H1 (cell line): ENCODE results near the gene RELL2. TPM values are rescaled to one million over a fixed set of nuclear protein-coding genes. Genes with fewer than 3 reads are reported as not detected.

Source experiments
- BACH1 ChIP-seq: IDR thresholded peaks from 2 replicates; pipeline ENCODE4 v1.6.1; 2012; ENCODE audit warnings: low read length, improper control_type of control experiment
- CBX8 ChIP-seq: fragments of 300-800, 300-1000 bp; sonication (generic); IDR thresholded peaks from 2 replicates; pipeline ENCODE4 v1.7.1; 2016; ENCODE audit warnings: low read depth, low read length, borderline replicate concordance
- GTF2F1 ChIP-seq: IDR thresholded peaks from 2 replicates; pipeline ENCODE4 v1.6.1; 2012; ENCODE audit warnings: low read depth, low read length, improper control_type of control experiment, borderline replicate concordance
- RAD21 ChIP-seq, 2 experiments: IDR thresholded peaks in 1 of 2; conservative IDR thresholded peaks in 1 of 2; 2 replicates each; pipeline ENCODE4 v1.6.1; 2011; ENCODE audit warnings: low read depth in 2 of 2, low read length in 2 of 2, improper control_type of control experiment in 1 of 2, inconsistent platforms in 1 of 2, mild to moderate bottlenecking in 1 of 2, moderate library complexity in 1 of 2
- RNF2 ChIP-seq: fragments of 200-900, 300-1000 bp; sonication (generic); IDR thresholded peaks from 2 replicates; pipeline ENCODE4 v1.7.1; 2016; ENCODE audit warnings: borderline replicate concordance, low read depth, mild to moderate bottlenecking, antibody characterized with exemption, low read length; ENCODE audit not compliant: poor library complexity, severe bottlenecking; ENCODE audit errors: missing control alignments
- SAP30 ChIP-seq: fragments of 300-600 bp; sonication (generic); IDR thresholded peaks from 2 replicates; pipeline ENCODE4 v1.7.1; 2012; ENCODE audit warnings: low read length, moderate library complexity, mild to moderate bottlenecking, inconsistent platforms; ENCODE audit not compliant: insufficient read depth, insufficient replicate concordance
- SP4 ChIP-seq: IDR thresholded peaks from 2 replicates; pipeline ENCODE4 v1.6.1; 2012; ENCODE audit warnings: low read length, inconsistent platforms
- TAF1 ChIP-seq: IDR thresholded peaks from 2 replicates; pipeline ENCODE4 v1.6.1; 2011; ENCODE audit warnings: mild to moderate bottlenecking, low read depth, low read length
- polyA plus RNA-seq, 7 experiments: library from polyadenylated mRNA; depleted of rRNA in 3 of 7; stranded (reverse) in 5 of 7; unstranded in 2 of 7; fragments of >200 nt in 5 of 7; fragments of 200-250 nt in 2 of 7; gene quantifications; 1 replicate in 5 of 7; 2 replicates in 1 of 7; 4 replicates in 1 of 7; pipeline versions ENCODE4 v1.2.1 to v1.2.3, GENCODE V29; 2011 to 2013; ENCODE audit warnings: missing spikeins in 2 of 7, mixed read lengths in 2 of 7
- total RNA-seq: library from RNA; stranded (reverse); fragmentation: NEBNext Ultra II Directional; extraction: Animal tissue kit (Norgen Biotek cat#: 25700); gene quantifications from 2 replicates; pipeline ENCODE4 v1.2.1, GENCODE V29; 2021
- TF ChIP-seq, protein P1 (sequence below): fragments of 300-600 bp; sonication (generic); IDR thresholded peaks from 2 replicates; pipeline ENCODE4 v1.7.1; 2012; ENCODE audit warnings: low read length, moderate library complexity, mild to moderate bottlenecking, inconsistent platforms; ENCODE audit not compliant: insufficient replicate concordance

RELL2 gene
- total and polyA plus RNA-seq, 2 of the 8 experiments (the other 6 are each of a cell fraction or from before 2014, with no cell fraction given): 18.6 to 23.7 TPM

DNA sequence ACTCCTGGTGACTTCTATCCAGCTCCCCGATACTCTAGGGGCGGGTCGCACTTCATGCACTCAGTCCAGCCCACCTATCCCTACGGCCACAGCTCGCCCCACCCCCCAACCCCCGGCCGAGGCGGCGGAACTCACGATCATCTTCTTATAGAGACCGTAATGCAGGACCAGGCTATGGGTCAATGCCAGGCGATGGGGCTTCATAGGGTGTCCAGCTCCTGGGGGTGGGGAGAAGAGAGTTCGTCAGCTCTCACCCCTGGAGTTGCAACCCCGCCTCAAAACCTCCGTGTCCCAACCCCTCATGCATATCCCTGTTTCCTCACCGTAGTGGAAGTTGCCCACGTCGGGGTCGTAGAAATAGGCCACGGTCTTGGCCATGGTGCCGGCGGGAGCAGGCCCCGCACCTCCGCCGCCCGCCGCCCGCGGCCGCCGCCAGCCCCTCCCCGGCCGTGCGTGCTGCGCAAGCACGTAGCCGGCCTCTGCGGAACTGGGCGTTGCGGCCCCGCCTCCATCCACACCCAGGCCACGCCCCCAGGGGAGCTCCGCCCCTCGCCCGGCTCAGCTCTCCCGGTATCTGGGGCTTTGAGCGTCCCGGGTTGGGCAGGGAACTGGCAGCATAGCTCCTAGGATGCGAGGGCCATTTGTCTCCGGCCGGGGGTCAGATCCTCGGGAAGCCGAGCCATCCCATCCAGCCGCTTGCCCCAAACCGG is at the start of gene RELL2, which contains the start of gene HDAC3 (continued):
- TF ChIP-seq, protein P1, sequence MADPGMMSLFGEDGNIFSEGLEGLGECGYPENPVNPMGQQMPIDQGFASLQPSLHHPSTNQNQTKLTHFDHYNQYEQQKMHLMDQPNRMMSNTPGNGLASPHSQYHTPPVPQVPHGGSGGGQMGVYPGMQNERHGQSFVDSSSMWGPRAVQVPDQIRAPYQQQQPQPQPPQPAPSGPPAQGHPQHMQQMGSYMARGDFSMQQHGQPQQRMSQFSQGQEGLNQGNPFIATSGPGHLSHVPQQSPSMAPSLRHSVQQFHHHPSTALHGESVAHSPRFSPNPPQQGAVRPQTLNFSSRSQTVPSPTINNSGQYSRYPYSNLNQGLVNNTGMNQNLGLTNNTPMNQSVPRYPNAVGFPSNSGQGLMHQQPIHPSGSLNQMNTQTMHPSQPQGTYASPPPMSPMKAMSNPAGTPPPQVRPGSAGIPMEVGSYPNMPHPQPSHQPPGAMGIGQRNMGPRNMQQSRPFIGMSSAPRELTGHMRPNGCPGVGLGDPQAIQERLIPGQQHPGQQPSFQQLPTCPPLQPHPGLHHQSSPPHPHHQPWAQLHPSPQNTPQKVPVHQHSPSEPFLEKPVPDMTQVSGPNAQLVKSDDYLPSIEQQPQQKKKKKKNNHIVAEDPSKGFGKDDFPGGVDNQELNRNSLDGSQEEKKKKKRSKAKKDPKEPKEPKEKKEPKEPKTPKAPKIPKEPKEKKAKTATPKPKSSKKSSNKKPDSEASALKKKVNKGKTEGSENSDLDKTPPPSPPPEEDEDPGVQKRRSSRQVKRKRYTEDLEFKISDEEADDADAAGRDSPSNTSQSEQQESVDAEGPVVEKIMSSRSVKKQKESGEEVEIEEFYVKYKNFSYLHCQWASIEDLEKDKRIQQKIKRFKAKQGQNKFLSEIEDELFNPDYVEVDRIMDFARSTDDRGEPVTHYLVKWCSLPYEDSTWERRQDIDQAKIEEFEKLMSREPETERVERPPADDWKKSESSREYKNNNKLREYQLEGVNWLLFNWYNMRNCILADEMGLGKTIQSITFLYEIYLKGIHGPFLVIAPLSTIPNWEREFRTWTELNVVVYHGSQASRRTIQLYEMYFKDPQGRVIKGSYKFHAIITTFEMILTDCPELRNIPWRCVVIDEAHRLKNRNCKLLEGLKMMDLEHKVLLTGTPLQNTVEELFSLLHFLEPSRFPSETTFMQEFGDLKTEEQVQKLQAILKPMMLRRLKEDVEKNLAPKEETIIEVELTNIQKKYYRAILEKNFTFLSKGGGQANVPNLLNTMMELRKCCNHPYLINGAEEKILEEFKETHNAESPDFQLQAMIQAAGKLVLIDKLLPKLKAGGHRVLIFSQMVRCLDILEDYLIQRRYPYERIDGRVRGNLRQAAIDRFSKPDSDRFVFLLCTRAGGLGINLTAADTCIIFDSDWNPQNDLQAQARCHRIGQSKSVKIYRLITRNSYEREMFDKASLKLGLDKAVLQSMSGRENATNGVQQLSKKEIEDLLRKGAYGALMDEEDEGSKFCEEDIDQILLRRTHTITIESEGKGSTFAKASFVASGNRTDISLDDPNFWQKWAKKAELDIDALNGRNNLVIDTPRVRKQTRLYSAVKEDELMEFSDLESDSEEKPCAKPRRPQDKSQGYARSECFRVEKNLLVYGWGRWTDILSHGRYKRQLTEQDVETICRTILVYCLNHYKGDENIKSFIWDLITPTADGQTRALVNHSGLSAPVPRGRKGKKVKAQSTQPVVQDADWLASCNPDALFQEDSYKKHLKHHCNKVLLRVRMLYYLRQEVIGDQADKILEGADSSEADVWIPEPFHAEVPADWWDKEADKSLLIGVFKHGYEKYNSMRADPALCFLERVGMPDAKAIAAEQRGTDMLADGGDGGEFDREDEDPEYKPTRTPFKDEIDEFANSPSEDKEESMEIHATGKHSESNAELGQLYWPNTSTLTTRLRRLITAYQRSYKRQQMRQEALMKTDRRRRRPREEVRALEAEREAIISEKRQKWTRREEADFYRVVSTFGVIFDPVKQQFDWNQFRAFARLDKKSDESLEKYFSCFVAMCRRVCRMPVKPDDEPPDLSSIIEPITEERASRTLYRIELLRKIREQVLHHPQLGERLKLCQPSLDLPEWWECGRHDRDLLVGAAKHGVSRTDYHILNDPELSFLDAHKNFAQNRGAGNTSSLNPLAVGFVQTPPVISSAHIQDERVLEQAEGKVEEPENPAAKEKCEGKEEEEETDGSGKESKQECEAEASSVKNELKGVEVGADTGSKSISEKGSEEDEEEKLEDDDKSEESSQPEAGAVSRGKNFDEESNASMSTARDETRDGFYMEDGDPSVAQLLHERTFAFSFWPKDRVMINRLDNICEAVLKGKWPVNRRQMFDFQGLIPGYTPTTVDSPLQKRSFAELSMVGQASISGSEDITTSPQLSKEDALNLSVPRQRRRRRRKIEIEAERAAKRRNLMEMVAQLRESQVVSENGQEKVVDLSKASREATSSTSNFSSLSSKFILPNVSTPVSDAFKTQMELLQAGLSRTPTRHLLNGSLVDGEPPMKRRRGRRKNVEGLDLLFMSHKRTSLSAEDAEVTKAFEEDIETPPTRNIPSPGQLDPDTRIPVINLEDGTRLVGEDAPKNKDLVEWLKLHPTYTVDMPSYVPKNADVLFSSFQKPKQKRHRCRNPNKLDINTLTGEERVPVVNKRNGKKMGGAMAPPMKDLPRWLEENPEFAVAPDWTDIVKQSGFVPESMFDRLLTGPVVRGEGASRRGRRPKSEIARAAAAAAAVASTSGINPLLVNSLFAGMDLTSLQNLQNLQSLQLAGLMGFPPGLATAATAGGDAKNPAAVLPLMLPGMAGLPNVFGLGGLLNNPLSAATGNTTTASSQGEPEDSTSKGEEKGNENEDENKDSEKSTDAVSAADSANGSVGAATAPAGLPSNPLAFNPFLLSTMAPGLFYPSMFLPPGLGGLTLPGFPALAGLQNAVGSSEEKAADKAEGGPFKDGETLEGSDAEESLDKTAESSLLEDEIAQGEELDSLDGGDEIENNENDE: no peak
- TF ChIP-seq SAP30 (no peak), GTF2F1 (no peak), BACH1 (no peak), TAF1 (peak; percentile 74; the same call in 1 of the 2 replicates), SP4 (peak; percentile 51; the same call in 1 of the 2 replicates), RAD21 (IDR thresholded peaks at IDR 0.05 in 1 of 2, conservative IDR thresholded peaks at IDR 0.05 in 1 of 2; ENCODE audit: low read depth in 2 of 2, low read length in 2 of 2) (no peak), CBX8 (no peak), RNF2 (no peak)
